Transverse colon (tissue), 3 donors: ENCODE measurements around the gene GREB1L.

Experiments
- CTCF ChIP-seq, 5 experiments: fragments of 200-600 bp in 3 of 5; fragments of 450-650 bp in 2 of 5; sonication (generic) in 3 of 5; IDR thresholded peaks; 1 replicate in 2 of 5; 2 replicates in 3 of 5; pipeline ENCODE4 v1.5.1; 2016 to 2017; ENCODE audit warnings: antibody characterized with exemption in 5 of 5, inconsistent platforms in 3 of 5, mild to moderate bottlenecking in 2 of 5, moderate library complexity in 1 of 5
- EP300 ChIP-seq: sonication (generic); formaldehyde crosslinking; IDR thresholded peaks from one replicate; pipeline ENCODE4 v1.6.1; 2017; ENCODE audit warnings: antibody characterized with exemption, low read depth
- POLR2A ChIP-seq: fragments of 450-650 bp; IDR thresholded peaks from one replicate; pipeline ENCODE4 v1.6.1; 2016; ENCODE audit warnings: antibody characterized with exemption, mild to moderate bottlenecking, moderate library complexity

GRCh38 chr18:21461460-21461859 is 219.4 kb downstream of the GREB1L start:
- TF ChIP-seq CTCF (IDR thresholded peaks at IDR 0.05) (no peak), POLR2A (no peak), EP300 (no peak)
